Glomerular visceral epithelial cell (primary cell): ENCODE results near the gene ARRDC2.
A peak's percentile ranks its signal among the peaks of the same experiment; 100 is the strongest.
"Not testable (repeated sequence)": the region's sequence is repeated elsewhere in the genome, so short reads cannot be mapped to it uniquely, and the experiment has no call there.

ENCODE experiments used
- DNase-seq: peaks from one replicate; pipeline ENCODE4 v3.0.0-alpha.2; 2016; ENCODE audit errors: extremely low spot score

ARRDC2 gene

GRCh38 chr19:18007917-18008673, at the start of gene ARRDC2:
Gene ARRDC2 (plus strand): TSS chr19:18008170. CDS start chr19:18008311, 141 bp downstream.
- peak; percentile 90 for DNase-seq

DNA sequence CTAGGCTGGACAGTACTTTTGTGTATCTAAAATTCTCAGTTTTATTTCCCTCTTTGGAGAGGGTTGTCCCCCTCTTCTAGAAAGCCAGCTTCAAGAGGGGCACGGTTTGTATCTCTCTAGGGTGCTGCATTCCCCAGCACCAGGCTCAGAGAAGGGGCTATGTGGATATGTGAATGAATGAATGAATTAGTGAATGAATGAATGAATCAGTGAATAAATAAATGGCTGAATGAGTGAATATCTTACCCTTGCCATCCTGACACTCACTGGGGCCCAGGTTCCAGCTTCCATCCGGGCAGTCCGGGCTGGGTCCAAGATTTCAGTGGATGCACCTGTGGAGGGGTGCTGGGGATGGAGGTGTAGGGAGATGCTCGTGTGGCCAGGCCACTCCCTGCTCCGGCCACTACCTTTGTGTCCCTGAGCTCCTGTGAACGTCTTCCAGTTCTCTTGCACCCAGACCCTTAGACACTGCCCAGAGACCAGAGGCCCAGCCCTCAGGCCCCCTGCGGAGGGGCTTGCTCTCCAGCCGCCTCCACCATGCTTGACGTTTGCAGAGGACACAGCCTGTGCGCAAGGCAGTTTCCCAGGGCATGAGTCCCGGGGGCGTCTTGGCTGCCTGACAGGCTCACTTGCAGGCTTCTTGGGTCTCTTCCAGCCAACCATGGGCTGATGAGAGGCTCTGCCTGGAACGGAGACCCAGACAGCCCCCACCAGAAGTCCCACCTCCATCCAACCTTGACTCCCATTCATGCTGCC, 43.9 kb upstream of the ARRDC2 start:
- DNase-seq: no peak

DNA sequence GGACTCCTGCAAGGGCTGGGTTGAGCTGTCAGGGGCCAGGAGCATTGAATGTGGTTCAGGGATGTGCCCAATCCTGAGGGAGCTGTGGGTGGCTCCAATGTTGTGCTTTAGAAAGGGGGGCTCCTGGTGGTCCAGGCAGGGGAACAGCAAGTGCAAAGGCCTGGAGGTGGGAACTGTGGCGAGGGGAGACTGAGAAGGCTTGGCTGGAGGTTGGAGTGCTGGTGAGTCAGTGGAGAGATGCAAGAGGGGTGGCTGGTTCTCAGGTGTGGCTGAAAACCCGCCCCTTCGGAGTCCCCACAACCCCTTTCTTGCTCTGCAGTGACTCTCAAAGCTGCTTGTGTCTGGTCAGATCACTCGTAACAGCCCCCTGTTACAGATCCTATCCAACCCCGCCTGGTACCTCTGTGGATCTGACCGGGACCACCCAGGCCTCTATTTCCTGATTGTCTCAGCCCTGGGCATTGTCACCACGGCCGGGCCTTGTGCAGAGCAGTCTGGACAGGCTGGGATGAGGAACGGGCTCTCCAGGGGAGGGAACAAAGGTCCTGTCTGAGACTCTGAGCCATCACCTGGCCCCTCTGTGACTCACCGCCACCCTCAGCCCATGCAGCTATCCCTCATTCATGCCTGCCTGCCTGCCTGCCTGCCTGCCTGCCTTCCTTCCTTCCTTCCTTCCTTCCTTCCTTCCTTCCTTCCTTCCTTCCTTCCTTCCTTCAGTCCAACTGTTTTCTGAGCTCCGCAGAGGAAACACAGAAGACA, 42.4 kb upstream of the ARRDC2 start:
- DNase-seq: no peak

- DNase-seq: no peak
These were observed 41.9 kb upstream of the ARRDC2 start for GRCh38 chr19:17966129-17966483.

DNA sequence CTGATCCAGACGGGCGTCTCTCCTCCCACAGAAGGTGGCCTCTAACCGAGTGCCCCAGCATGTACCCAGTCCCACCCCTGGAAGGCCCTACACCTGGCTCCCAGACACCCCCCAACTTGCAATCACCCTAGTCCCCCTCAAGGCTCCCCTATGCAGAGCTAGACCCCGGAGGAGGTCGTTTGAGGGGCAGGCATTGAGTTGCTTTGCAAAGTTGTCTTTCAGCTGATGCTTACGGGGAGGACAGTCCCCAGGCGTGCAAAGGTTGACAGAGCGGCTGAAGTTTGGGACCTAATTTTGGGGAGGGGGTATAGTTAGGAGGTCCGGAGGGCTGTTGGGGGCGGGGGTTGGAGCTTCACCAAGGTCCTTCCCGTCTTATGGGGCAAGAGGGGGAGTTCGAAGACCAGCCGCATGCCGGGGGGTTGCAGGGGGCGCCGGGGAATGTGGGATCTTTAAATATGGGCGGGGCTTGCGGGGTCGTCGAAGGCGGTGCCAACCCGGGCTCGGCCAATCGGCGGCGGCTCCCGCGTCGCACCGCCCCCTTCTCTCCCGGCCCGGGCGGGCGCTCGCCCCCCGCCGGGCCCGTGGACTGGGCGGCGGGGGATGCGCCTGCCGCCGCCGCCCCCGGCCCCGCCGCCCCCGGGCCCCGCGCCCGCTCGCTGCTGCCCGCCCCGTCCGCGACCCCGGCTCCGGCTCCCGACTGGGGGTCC, 41.3 kb upstream of the ARRDC2 start, which contains the start of gene KCNN1:
Gene KCNN1 (plus strand): TSS at position 558 of the 707 bp plus-strand sequence. CDS start 6,782 bp downstream, outside the sequence.
- no peak for DNase-seq

GRCh38 chr19:17967257-17968051, 40.5 kb upstream of the ARRDC2 start:
- DNase-seq: no peak

- DNase-seq: no peak
These were observed 39.6 kb upstream of the ARRDC2 start for GRCh38 chr19:17968362-17968761.

DNA sequence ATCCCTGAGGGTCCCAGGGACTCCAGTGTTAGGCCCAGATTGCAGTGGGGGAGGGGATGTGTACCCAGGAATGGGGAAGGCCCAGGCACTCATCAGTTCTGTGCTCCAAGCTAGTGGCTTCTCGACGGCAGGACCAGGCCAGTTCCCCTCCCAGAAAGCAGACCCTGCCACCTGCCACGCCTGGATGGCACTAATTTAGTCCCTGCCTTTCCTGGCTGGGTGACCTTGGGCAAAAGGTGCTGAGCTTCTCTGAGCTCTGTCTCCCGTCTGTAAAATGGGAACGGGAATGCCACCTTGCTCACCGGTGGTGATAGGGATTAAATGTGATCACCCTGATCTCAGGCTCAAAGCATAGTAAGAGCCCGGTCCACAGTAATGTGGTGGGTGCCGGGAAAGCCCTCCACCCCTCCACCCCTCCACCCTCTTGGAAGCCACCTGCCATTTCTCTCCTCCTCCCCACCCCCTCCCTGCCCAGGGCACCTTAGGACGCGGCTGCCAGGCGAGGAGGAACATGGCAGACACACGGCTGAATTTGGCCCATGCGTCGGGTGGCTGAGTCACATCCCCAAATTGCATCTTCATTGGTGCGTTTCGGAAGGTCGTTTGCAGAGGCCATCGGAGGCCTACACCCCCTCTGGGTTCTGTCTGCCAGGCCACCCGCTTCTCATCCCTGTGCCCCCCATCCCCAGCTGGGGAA, 38.7 kb upstream of the ARRDC2 start:
- no peak for DNase-seq

- DNase-seq: no peak
These were observed 35.7 kb upstream of the ARRDC2 start for GRCh38 chr19:17972230-17972629.

DNA sequence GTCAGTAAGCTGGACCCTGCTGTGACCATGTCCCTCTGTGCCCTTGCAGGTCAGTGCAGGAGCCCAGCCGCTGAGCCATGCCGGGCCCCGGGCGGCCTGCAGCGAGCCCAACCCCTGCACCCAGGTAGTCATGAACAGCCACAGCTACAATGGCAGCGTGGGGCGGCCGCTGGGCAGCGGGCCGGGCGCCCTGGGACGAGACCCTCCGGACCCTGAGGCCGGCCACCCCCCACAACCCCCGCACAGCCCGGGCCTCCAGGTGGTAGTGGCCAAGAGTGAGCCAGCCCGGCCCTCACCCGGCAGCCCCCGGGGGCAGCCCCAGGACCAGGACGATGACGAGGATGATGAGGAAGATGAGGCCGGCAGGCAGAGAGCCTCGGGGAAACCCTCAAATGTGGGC, 34.2 kb upstream of the ARRDC2 start:
- no peak for DNase-seq

DNA sequence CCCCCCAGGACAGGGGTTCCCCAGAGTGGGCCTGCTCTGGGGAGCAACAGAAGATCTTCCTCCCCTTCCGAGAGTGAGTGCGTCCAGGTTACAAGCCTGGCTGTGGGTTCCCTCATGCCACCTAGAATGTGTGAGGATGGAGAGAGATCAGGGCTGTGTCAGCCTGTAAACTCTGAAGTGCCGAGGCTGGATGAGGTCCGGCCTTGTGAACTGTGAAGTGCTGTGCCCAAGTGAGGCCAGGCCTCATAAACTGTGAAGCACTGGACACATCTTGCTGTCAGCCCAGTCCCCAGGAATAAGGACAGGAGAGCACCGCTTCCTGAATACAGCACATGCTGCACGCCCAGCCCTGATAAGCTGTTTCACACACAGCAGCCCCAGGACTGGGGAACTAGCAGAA, 33.4 kb upstream of the ARRDC2 start:
- no peak for DNase-seq

DNA sequence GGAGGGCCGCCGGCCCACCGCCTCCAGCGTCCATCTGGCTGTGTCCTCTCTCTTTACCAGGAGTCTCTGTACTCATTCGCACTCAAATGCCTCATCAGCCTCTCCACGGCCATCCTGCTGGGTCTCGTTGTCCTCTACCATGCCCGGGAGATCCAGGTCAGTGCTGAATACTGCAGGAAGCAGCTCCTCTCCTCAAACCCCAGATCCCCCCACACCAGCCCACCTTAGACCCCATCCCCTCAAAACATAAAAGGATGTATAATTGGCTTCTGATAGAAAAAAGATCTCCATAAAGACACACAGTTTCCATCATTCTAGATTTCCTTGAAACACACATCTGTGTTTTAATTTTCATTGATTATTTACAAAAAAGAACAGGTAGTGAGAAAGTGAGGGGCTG, 32.9 kb upstream of the ARRDC2 start:
- DNase-seq: no peak

- DNase-seq: no peak
These were observed 30.9 kb upstream of the ARRDC2 start for GRCh38 chr19:17977021-17977420.

GRCh38 chr19:17977488-17977887, 30.5 kb upstream of the ARRDC2 start:
- no peak for DNase-seq

DNA sequence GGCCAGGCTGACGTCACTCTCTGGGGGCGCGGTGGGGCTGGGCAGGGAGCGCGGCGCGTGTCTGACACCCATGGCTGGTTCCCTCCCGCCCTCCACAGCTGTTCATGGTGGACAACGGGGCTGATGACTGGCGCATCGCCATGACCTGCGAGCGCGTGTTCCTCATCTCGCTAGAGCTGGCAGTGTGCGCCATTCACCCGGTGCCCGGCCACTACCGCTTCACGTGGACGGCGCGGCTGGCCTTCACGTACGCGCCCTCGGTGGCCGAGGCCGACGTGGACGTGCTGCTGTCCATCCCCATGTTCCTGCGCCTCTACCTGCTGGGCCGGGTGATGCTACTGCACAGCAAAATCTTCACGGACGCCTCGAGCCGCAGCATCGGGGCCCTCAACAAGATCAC, 26.4 kb upstream of the ARRDC2 start:
- no peak for DNase-seq

DNA sequence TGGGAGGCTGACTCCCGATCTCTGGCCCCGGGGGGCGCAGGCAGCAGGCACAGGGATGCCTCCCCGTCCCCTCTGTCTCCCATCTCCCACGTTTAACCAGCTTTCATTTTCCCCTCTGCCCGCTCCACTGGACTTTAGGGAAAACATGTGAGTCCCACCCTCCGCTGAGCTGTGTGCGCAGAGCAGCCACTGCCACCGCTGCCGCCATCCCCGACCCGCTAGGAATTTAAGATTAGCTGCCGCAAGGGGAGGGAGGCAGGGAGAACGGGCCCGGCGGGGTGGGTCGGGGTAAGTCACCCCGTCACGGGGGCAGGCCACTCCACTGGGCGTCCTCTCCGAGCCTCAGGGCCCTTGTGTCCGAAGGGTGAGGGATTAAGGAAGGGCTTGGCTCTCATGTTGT, 25.5 kb upstream of the ARRDC2 start:
- DNase-seq: no peak

DNA sequence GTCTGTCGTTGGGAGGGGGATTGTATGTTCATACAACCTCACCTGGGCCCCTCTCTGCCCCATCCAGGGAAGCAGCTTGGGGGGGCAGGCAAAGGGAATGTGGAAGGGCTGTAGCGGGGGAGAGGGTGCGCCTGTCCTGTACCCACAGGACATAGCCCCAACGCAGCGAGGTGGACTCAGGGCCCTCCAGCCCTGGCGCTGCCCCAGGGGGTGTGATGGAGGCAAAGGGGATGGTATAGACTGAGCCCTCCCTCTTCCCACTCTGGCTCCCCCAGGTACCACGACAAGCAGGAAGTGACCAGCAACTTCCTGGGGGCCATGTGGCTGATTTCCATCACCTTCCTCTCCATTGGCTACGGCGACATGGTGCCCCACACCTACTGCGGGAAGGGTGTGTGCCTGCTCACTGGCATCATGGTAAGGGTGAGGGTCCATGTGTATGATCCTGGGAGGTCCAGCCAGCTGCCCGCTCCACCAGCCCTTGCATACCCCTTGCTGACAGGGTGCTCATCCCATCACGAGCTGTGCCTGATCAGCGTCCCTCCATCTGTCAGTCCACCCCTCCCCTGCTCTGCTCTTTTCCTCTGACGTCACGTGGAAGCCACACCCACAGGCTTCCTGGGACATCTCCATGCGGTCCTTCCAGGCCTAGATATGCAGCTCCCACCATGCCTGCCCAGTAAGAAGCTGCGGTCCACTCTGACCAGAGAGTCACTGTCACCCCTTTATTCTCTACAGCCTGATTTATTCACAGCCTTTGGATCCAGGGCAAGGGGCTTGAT, 22.7 kb upstream of the ARRDC2 start:
- DNase-seq: no peak

DNA sequence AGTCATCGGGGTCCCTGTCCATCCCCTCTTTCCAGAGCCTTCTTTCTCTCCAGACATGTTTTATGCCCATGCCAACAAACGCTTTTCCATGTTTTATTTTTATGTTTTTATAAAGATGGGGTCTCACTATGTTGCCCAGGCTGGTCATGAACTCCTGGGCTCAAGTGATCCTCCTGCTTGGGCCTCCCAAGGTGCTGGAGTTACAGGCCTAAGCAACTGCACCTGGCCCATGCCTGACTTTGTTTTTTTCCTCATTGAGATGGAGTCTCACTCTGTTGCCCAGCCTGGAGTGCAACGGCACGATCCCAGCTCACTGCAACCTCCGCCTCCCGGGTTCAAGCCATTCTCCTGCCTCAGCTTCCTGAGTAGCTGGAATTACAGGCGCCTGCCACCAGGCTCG, 21.4 kb upstream of the ARRDC2 start:
- not testable (repeated sequence) for DNase-seq

DNA sequence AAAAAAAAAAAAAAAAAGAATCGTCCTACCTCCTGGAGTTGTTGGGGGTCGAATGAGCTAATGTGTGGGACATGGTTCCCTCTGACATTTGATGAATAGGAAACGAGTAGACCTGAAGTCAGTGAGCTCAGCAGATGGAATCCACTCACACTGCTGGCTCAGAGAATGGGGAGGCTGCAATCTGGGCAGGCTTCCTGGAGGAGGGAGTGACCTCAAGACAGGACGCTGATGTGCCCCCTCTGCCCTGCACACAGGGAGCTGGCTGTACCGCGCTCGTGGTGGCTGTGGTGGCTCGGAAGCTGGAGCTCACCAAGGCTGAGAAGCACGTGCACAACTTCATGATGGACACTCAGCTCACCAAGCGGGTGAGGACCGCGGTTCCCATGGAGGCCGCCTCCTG, 19.8 kb upstream of the ARRDC2 start:
- no peak for DNase-seq
